OCI-LY3 (cell line): Measurements from ENCODE around the gene PRDM12.

Source experiments
- H2AFZ ChIP-seq: fragments of 200-600, 300-600 bp; shearing (Covaris generic); 2 replicates; pipeline ENCODE4 v1.6.0; 2014; ENCODE audit warnings: antibody characterized with exemption, low read depth, low read length
- H3K27ac ChIP-seq: fragments of 200-600, 300-600 bp; sonication (generic); 2 replicates; pipeline ENCODE4 v1.5.1; 2014; ENCODE audit warnings: mild to moderate bottlenecking, low read length, moderate library complexity, mixed read lengths
- H3K27me3 ChIP-seq: fragments of 200-600, 300-600 bp; sonication (generic); 2 replicates; pipeline ENCODE4 v1.6.1; 2014; ENCODE audit warnings: low read depth, low read length, mixed read lengths
- H3K36me3 ChIP-seq: fragments of 200-600, 300-600 bp; sonication (generic); replicated peaks from 2 replicates; pipeline ENCODE3; 2014; ENCODE audit warnings: low read depth, low read length, mixed read lengths
- H3K4me1 ChIP-seq: fragments of 300-600, 200-600 bp; sonication (generic); 2 replicates; pipeline ENCODE4 v1.6.1; 2014; ENCODE audit warnings: low read length, mixed read lengths
- H3K4me2 ChIP-seq: fragments of 200-600, 300-600 bp; sonication (generic); 2 replicates; pipeline ENCODE4 v1.6.1; 2014; ENCODE audit warnings: low read length, mixed read lengths
- H3K4me3 ChIP-seq: fragments of 300-600, 200-600 bp; sonication (generic); 2 replicates; pipeline ENCODE4 v1.5.1; 2014; ENCODE audit warnings: antibody characterized with exemption, mild to moderate bottlenecking, low read length, moderate library complexity
- H3K79me2 ChIP-seq: fragments of 300-600, 200-600 bp; shearing (Covaris generic); 2 replicates; pipeline ENCODE4 v1.6.1; 2014; ENCODE audit warnings: mild to moderate bottlenecking, low read length, mixed read lengths
- H3K9ac ChIP-seq: fragments of 300-600, 200-600 bp; shearing (Covaris generic); 2 replicates; pipeline ENCODE4 v1.6.0; 2014; ENCODE audit warnings: mild to moderate bottlenecking, low read length, moderate library complexity
- H3K9me3 ChIP-seq: fragments of 200-600, 300-600 bp; shearing (Covaris generic); 2 replicates; pipeline ENCODE4 v1.6.1; 2014; ENCODE audit warnings: low read length, mixed read lengths; ENCODE audit not compliant: insufficient read depth
- H4K20me1 ChIP-seq: fragments of 200-600, 300-600 bp; sonication (generic); 2 replicates; pipeline ENCODE4 v1.6.1; 2016; ENCODE audit warnings: low read length, mixed read lengths; ENCODE audit not compliant: insufficient read depth
- EZH2phosphoT487 ChIP-seq: fragments of 200-600 bp; shearing (Covaris generic); IDR thresholded peaks from 2 replicates; pipeline ENCODE4 v1.6.1; 2018; ENCODE audit warnings: antibody characterized with exemption, mixed run types, low read depth
- TF ChIP-seq, protein P1 (sequence below): fragments of 200-600, 300-600 bp; sonication (generic); IDR thresholded peaks from 2 replicates; pipeline ENCODE4 v1.5.1; 2014; ENCODE audit warnings: antibody characterized with exemption, low read length, low read depth

Gene PRDM12

DNA sequence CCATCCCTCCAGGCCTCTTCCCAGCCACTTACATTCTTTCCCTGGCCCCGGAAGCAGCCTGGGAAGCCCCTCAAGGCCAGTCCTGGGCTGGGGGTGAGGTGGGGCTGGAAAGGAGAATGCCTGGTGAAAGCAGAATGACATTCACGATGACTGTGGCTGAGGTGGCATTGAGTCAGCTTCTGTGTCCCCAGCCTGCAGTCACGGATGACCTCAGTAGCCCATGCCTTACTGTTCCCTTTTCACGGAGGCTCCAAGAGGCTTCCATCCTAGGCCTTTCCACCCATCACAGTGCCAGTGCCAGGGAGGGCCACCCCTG lies 2.7 kb downstream of the PRDM12 start:
- no peak overlapping the region for H3K27ac ChIP-seq
- TF ChIP-seq, protein P1, sequence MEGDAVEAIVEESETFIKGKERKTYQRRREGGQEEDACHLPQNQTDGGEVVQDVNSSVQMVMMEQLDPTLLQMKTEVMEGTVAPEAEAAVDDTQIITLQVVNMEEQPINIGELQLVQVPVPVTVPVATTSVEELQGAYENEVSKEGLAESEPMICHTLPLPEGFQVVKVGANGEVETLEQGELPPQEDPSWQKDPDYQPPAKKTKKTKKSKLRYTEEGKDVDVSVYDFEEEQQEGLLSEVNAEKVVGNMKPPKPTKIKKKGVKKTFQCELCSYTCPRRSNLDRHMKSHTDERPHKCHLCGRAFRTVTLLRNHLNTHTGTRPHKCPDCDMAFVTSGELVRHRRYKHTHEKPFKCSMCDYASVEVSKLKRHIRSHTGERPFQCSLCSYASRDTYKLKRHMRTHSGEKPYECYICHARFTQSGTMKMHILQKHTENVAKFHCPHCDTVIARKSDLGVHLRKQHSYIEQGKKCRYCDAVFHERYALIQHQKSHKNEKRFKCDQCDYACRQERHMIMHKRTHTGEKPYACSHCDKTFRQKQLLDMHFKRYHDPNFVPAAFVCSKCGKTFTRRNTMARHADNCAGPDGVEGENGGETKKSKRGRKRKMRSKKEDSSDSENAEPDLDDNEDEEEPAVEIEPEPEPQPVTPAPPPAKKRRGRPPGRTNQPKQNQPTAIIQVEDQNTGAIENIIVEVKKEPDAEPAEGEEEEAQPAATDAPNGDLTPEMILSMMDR, result no peak
- TF ChIP-seq EZH2phosphoT487, result no peak
- H3K4me3 ChIP-seq, result no peak overlapping the region
- no peak overlapping the region for H2AFZ ChIP-seq
- no peak overlapping the region for H3K9ac ChIP-seq
- H3K36me3 ChIP-seq, result no peaks in the 10 kb centered on the region
- H3K4me1 ChIP-seq, result no peaks in the 10 kb centered on the region
- no peaks in the 10 kb centered on the region for H3K9me3 ChIP-seq
- no peaks in the 10 kb centered on the region for H3K27me3 ChIP-seq
- H3K4me2 ChIP-seq, result no peak overlapping the region
- no peaks in the 10 kb centered on the region for H3K79me2 ChIP-seq
- H4K20me1 ChIP-seq, result no peaks in the 10 kb centered on the region

DNA sequence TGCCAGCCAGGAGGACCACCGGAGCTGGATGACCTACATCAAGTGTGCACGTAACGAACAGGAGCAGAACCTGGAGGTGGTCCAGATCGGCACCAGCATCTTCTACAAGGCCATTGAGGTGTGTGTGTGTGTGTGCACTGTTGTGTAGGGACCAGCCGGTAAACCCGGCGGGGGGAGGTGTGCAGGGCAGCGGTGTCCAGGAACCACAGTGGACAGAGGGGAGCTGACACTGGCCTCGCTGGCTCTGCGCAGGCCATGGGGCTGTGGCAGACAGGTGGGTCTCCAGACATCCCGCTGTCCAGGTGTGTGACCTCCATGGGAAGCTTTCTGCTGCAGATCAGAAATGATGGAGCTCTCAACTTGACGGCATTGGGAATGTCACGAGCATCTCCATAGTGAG lies 3.8 kb downstream of the PRDM12 start:
- Histone ChIP-seq H3K9ac (no peak overlapping the region), H2AFZ (no peak overlapping the region), H3K9me3 (no peaks in the 10 kb centered on the region), H3K4me3 (no peak overlapping the region), H3K27ac (no peak overlapping the region), H3K4me2 (no peak overlapping the region), H3K4me1 (no peaks in the 10 kb centered on the region), H4K20me1 (no peaks in the 10 kb centered on the region), H3K79me2 (no peaks in the 10 kb centered on the region), H3K27me3 (no peaks in the 10 kb centered on the region), H3K36me3 (no peaks in the 10 kb centered on the region)
- no peak for TF ChIP-seq EZH2phosphoT487
- TF ChIP-seq, protein P1, result no peak

DNA sequence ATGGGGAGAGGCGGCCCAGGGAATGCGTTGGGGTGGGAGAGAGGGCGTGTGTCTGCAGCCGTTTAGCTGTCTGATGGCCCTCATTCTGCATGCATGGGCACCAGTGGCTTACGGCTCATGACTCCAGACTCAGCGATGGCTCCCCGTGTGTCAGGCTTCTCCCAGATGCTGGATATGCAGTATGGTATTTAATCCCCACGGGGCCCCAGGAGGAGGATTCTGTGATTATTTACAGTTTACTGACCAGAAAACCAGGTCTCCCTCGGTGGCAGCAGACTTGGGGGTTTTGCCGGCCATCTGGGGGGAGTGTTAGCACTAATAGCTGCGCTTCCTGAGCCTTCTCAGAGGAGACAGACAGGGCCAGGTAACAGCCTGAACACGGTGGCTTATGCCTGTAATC lies 4.3 kb downstream of the PRDM12 start:
- Histone ChIP-seq H3K27me3 (no peaks in the 10 kb centered on the region), H3K79me2 (no peaks in the 10 kb centered on the region), H3K9me3 (no peaks in the 10 kb centered on the region), H3K9ac (no peak overlapping the region), H3K4me3 (no peak overlapping the region), H4K20me1 (no peaks in the 10 kb centered on the region), H3K4me1 (no peaks in the 10 kb centered on the region), H3K4me2 (no peak overlapping the region), H3K36me3 (no peaks in the 10 kb centered on the region), H2AFZ (no peak overlapping the region), H3K27ac (no peak overlapping the region)
- TF ChIP-seq, protein P1, result no peak
- TF ChIP-seq EZH2phosphoT487, result no peak

DNA sequence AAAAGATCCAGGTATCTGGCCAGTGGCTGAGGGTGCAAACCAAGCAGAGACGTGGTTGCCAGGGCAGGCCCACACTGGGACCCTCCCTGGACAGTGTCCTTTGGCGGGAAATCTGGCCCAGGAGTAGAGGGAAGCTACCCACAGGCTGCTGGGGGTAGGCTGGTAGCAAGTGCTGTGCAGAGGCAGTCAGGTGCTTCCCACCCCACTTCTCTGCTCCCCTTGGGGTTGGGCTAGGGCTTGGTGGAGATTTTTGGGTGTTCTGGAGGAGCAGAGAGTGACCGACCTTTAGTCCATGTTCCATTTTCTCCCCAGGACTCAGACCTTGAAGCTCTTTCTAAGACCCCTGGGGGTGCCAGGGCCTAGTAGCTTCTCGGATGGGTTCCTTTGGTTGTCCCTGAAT lies 5.6 kb downstream of the PRDM12 start:
- H3K9me3 ChIP-seq, result no peaks in the 10 kb centered on the region
- no peaks in the 10 kb centered on the region for H4K20me1 ChIP-seq
- H2AFZ ChIP-seq, result no peak overlapping the region
- H3K4me2 ChIP-seq, result no peak overlapping the region
- no peak overlapping the region for H3K4me3 ChIP-seq
- no peaks in the 10 kb centered on the region for H3K36me3 ChIP-seq
- no peaks in the 10 kb centered on the region for H3K27me3 ChIP-seq
- no peaks in the 10 kb centered on the region for H3K4me1 ChIP-seq
- TF ChIP-seq, protein P1, result no peak
- TF ChIP-seq EZH2phosphoT487, result no peak
- no peak overlapping the region for H3K9ac ChIP-seq
- H3K27ac ChIP-seq, result no peak overlapping the region
- H3K79me2 ChIP-seq, result no peaks in the 10 kb centered on the region
